Measurements from ENCODE around the gene SNX18. TPM values are rescaled to one million over a fixed set of nuclear protein-coding genes. Genes with fewer than 3 reads are reported as not detected.
"Not testable (repeated sequence)": the region's sequence is repeated elsewhere in the genome, so short reads cannot be mapped to it uniquely, and the experiment has no call there.

The SNX18 gene
- total RNA-seq, 1 donor from 2014 or later: 38.8 TPM

- H3K4me3 Mint-ChIP-seq (ENCODE audit: unreplicated experiment): no peak overlapping the region
- Histone ChIP-seq H4K20me1 (ENCODE audit: insufficient read depth, low read length) (peaks cover 80% of the 10 kb centered on the region), H3K4me2 (ENCODE audit: low read length) (no peak overlapping the region), H3K36me3 (ENCODE audit: insufficient read depth, low read length) (no peaks in the 10 kb centered on the region), H3K27me3 (ENCODE audit: insufficient read depth, low read length) (no peaks in the 10 kb centered on the region), H3K27ac (ENCODE audit: low read depth, low read length) (no peak overlapping the region), H3K9me3 (ENCODE audit: insufficient read depth, low read depth, low read length) (no peaks in the 10 kb centered on the region), H2AFZ (ENCODE audit: low read depth, low read length) (no peak overlapping the region), H3K4me3 (ENCODE audit: insufficient read depth, low read depth, low read length) (no peak overlapping the region), H3K79me2 (ENCODE audit: insufficient read depth, low read length) (peaks cover 95% of the 10 kb centered on the region), H3K4me1 (ENCODE audit: insufficient read depth, low read length) (peaks cover 19% of the 10 kb centered on the region), H3K9ac (ENCODE audit: low read length) (no peak overlapping the region)
- no peak for TF ChIP-seq CTCF (IDR thresholded peaks at IDR 0.05; ENCODE audit: insufficient read depth, low read depth, low read length)
- TF ChIP-seq EZH2 (IDR thresholded peaks at IDR 0.05; ENCODE audit: insufficient read depth, low read length): no peak
- no peak overlapping the region for H3K27ac Mint-ChIP-seq (ENCODE audit: unreplicated experiment)
- DNase-seq (ENCODE audit: low read depth) (no peak), FAIRE-seq (no peak)
- H3K36me3 Mint-ChIP-seq (ENCODE audit: low read depth, unreplicated experiment): no peaks in the 10 kb centered on the region
- H3K27me3 Mint-ChIP-seq (ENCODE audit: low read depth, unreplicated experiment): no peaks in the 10 kb centered on the region
- peaks cover 2% of the 10 kb centered on the region for H3K9me3 Mint-ChIP-seq (ENCODE audit: unreplicated experiment)
- peaks cover 36% of the 10 kb centered on the region for H3K4me1 Mint-ChIP-seq (ENCODE audit: low read depth, unreplicated experiment)
Measured at GRCh38 chr5:54535149-54535844, 17.7 kb downstream of the SNX18 start.

GRCh38 chr5:54536375-54536774 lies 18.8 kb downstream of the SNX18 start:
- not testable (repeated sequence) for H3K9me3 Mint-ChIP-seq (ENCODE audit: unreplicated experiment); H2AFZ ChIP-seq (ENCODE audit: low read depth, low read length); H3K27ac ChIP-seq (ENCODE audit: low read depth, low read length); H3K4me2 ChIP-seq (ENCODE audit: low read length); H3K36me3 Mint-ChIP-seq (ENCODE audit: low read depth, unreplicated experiment); H3K9ac ChIP-seq (ENCODE audit: low read length); FAIRE-seq; DNase-seq (ENCODE audit: low read depth); H3K9me3 ChIP-seq (ENCODE audit: insufficient read depth, low read depth, low read length); H3K4me3 Mint-ChIP-seq (ENCODE audit: unreplicated experiment); H3K27me3 Mint-ChIP-seq (ENCODE audit: low read depth, unreplicated experiment); H3K36me3 ChIP-seq (ENCODE audit: insufficient read depth, low read length); H3K4me3 ChIP-seq (ENCODE audit: insufficient read depth, low read depth, low read length); H3K27ac Mint-ChIP-seq (ENCODE audit: unreplicated experiment); H3K27me3 ChIP-seq (ENCODE audit: insufficient read depth, low read length)
- Histone ChIP-seq H3K4me1 (ENCODE audit: insufficient read depth, low read length) (peaks cover 13% of the 10 kb centered on the region), H4K20me1 (ENCODE audit: insufficient read depth, low read length) (peaks cover 81% of the 10 kb centered on the region), H3K79me2 (ENCODE audit: insufficient read depth, low read length) (peaks cover 96% of the 10 kb centered on the region)
- H3K4me1 Mint-ChIP-seq (ENCODE audit: low read depth, unreplicated experiment): peaks cover 29% of the 10 kb centered on the region

- H3K9me3 ChIP-seq (ENCODE audit: insufficient read depth, low read depth, low read length); H3K27ac Mint-ChIP-seq (ENCODE audit: unreplicated experiment); H3K9me3 Mint-ChIP-seq (ENCODE audit: unreplicated experiment); H3K4me2 ChIP-seq (ENCODE audit: low read length); H3K4me1 ChIP-seq (ENCODE audit: insufficient read depth, low read length); DNase-seq (ENCODE audit: low read depth); H3K9ac ChIP-seq (ENCODE audit: low read length); H3K4me3 ChIP-seq (ENCODE audit: insufficient read depth, low read depth, low read length); H3K27ac ChIP-seq (ENCODE audit: low read depth, low read length); H3K27me3 ChIP-seq (ENCODE audit: insufficient read depth, low read length); FAIRE-seq; H3K36me3 ChIP-seq (ENCODE audit: insufficient read depth, low read length); H3K36me3 Mint-ChIP-seq (ENCODE audit: low read depth, unreplicated experiment); H2AFZ ChIP-seq (ENCODE audit: low read depth, low read length); H3K27me3 Mint-ChIP-seq (ENCODE audit: low read depth, unreplicated experiment); H3K4me3 Mint-ChIP-seq (ENCODE audit: unreplicated experiment): not testable (repeated sequence)
- H3K4me1 Mint-ChIP-seq (ENCODE audit: low read depth, unreplicated experiment): peaks cover 27% of the 10 kb centered on the region
- peaks cover 96% of the 10 kb centered on the region for H3K79me2 ChIP-seq (ENCODE audit: insufficient read depth, low read length)
- peaks cover 81% of the 10 kb centered on the region for H4K20me1 ChIP-seq (ENCODE audit: insufficient read depth, low read length)
Measured at GRCh38 chr5:54536861-54537260, 19.3 kb downstream of the SNX18 start.
